ENCODE results near the gene MLN. TPM values are rescaled to one million over a fixed set of nuclear protein-coding genes. Genes with fewer than 3 reads are reported as not detected.
A peak's percentile ranks its signal among the peaks of the same experiment; 100 is the strongest.

The MLN gene
- total RNA-seq, 1 experiment from 2014 or later, result not detected

DNA sequence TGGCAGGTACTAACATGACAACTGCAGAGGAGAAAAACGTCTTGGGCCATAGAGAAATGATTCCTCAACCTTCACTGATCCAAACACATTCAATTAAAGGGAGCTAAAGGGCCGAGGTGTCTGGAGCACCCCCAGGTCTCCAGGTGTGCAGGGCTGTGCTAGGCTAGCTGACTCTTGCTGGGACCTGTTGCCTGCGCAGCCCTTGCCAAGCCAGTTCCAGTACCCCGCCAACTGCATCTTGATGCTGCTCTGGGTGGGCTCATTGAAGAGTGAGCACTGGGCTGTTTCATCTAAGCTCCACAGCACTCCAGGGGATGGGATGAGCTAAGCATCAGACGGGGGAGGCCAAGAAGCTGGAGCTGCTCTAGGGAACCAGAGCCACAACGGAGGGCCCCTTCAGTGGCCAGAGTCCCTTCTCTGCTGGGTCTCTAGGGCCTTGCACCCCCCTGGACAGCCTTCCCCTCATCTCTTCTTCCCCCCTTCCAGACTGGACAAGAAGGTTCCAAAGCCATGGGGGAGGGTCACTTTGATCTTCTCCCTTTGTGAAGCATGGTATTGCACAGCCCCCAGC lies 30.8 kb downstream of the MLN start:
- Mint-ChIP-seq H3K36me3 (ENCODE audit: insufficient read depth in 1 of 3, low read depth in 3 of 3) (peaks cover 27 to 59% (median 57%) of the 10 kb centered on the region in 3 experiments), H3K27me3 (ENCODE audit: low read depth) (peaks cover 3% of the 10 kb centered on the region; the same call in 1 of the 2 replicates), H3K9me3 (no peaks in the 10 kb centered on the region), H3K4me3 (no peak overlapping the region; a peak in 1 of 5 replicates), H3K27ac (peak overlapping the region in 1 of 3 experiments; percentile 75; a peak in 2 of 7 replicates), H3K4me1 (peaks cover 50 to 51% of the 10 kb centered on the region in 2 experiments)
- Histone ChIP-seq H3T11ph (ENCODE audit: low read length) (no peak overlapping the region), H3K4me1 (ENCODE audit: insufficient read depth, low read length) (peaks cover 10% of the 10 kb centered on the region), H3K79me2 (ENCODE audit: insufficient read depth, low read length) (no peaks in the 10 kb centered on the region), H3K4me2 (ENCODE audit: insufficient read depth, insufficient read length, low read length) (no peak overlapping the region), H3K23ac (ENCODE audit: insufficient read length, low read depth, low read length) (no peak overlapping the region), H2BK15ac (ENCODE audit: low read depth, low read length) (no peak overlapping the region), H3K9ac (ENCODE audit: extremely low read depth, insufficient read length, low read length) (no peak overlapping the region), H3K23me2 (ENCODE audit: insufficient read length, low read depth, low read length, poor library complexity, severe bottlenecking) (no peaks in the 10 kb centered on the region), H2AFZ (ENCODE audit: low read length) (no peak overlapping the region), H3K18ac (ENCODE audit: insufficient read length, low read depth, low read length) (no peak overlapping the region), H4K5ac (ENCODE audit: insufficient read length, low read depth, low read length) (no peak overlapping the region), H2BK12ac (ENCODE audit: insufficient read length, low read depth, low read length) (no peak overlapping the region), H3K56ac (ENCODE audit: insufficient read length, low read depth, low read length) (no peak overlapping the region), H3K9me3 (ENCODE audit: control insufficient read depth, low read depth, low read length) (no peaks in the 10 kb centered on the region), H3K79me1 (ENCODE audit: insufficient read depth, low read depth, low read length, poor library complexity, severe bottlenecking) (no peaks in the 10 kb centered on the region), H3K14ac (ENCODE audit: insufficient read depth, low read length) (no peak overlapping the region), H2BK20ac (ENCODE audit: low read depth, low read length, poor library complexity, severe bottlenecking) (no peak overlapping the region), H3K4ac (ENCODE audit: low read depth, low read length) (no peak overlapping the region), H4K91ac (ENCODE audit: insufficient read length, low read depth, low read length) (no peak overlapping the region), H3K27me3 (ENCODE audit: insufficient read depth, low read length) (no peaks in the 10 kb centered on the region), H4K20me1 (ENCODE audit: control insufficient read depth, insufficient read depth, insufficient read length) (no peaks in the 10 kb centered on the region), H4K8ac (replicated peaks; ENCODE audit: insufficient read length, low read depth, low read length) (no peak overlapping the region), H2BK5ac (ENCODE audit: insufficient read length, low read length) (no peak overlapping the region), H2AK5ac (ENCODE audit: insufficient read length, low read length) (no peak overlapping the region), H3K27ac (ENCODE audit: insufficient read length, low read depth, low read length) (no peak overlapping the region), H2BK120ac (ENCODE audit: low read depth, low read length, poor library complexity, severe bottlenecking) (no peak overlapping the region)
- whole genome bisulfite sequencing (ENCODE audit: extremely low coverage, insufficient read length, low lambda C conversion rate), result no CpG with 5 or more reads among the region's 6 CpGs
- no peak for DNase-seq
- TF ChIP-seq, protein P1, sequence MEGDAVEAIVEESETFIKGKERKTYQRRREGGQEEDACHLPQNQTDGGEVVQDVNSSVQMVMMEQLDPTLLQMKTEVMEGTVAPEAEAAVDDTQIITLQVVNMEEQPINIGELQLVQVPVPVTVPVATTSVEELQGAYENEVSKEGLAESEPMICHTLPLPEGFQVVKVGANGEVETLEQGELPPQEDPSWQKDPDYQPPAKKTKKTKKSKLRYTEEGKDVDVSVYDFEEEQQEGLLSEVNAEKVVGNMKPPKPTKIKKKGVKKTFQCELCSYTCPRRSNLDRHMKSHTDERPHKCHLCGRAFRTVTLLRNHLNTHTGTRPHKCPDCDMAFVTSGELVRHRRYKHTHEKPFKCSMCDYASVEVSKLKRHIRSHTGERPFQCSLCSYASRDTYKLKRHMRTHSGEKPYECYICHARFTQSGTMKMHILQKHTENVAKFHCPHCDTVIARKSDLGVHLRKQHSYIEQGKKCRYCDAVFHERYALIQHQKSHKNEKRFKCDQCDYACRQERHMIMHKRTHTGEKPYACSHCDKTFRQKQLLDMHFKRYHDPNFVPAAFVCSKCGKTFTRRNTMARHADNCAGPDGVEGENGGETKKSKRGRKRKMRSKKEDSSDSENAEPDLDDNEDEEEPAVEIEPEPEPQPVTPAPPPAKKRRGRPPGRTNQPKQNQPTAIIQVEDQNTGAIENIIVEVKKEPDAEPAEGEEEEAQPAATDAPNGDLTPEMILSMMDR (conservative IDR thresholded peaks at IDR 0.05), result no peak

All from H9 (cell line).